Liver (tissue), 3 donors: ENCODE data around the gene TFG.

Source experiments
- CTCF ChIP-seq: fragments of 150-350 bp; IDR thresholded peaks from 2 replicates; pipeline ENCODE4 v1.5.1; 2017; ENCODE audit warnings: improper control_type of control experiment, low read depth, low read length; ENCODE audit not compliant: missing input control
- MAX ChIP-seq: IDR thresholded peaks from 2 replicates; pipeline ENCODE4 v1.6.1; 2016; ENCODE audit warnings: antibody characterized with exemption
- RAD21 ChIP-seq, 2 donors: IDR thresholded peaks; 2 replicates each; pipeline ENCODE4 v1.6.1; 2016; ENCODE audit warnings: antibody characterized with exemption in 2 of 2, mild to moderate bottlenecking in 2 of 2
- SP1 ChIP-seq: IDR thresholded peaks from 2 replicates; pipeline ENCODE4 v1.6.1; 2018; ENCODE audit warnings: antibody characterized with exemption, mild to moderate bottlenecking
- TAF1 ChIP-seq: conservative IDR thresholded peaks from 2 replicates; pipeline ENCODE4 v1.6.1; 2016; ENCODE audit warnings: antibody characterized with exemption, mild to moderate bottlenecking
- donor health status: healthy.
- donor health status: healthy.

GRCh38 chr3:100732435-100732834, 23.1 kb downstream of the TFG start:
- TF ChIP-seq CTCF (no peak), MAX (no peak), RAD21 (IDR thresholded peaks at IDR 0.05) (no peak), TAF1 (no peak), SP1 (no peak)
